ENCODE data around the gene GTF2B.
"Not testable (repeated sequence)": the region's sequence is repeated elsewhere in the genome, so short reads cannot be mapped to it uniquely, and the experiment has no call there.

Gene GTF2B

DNA sequence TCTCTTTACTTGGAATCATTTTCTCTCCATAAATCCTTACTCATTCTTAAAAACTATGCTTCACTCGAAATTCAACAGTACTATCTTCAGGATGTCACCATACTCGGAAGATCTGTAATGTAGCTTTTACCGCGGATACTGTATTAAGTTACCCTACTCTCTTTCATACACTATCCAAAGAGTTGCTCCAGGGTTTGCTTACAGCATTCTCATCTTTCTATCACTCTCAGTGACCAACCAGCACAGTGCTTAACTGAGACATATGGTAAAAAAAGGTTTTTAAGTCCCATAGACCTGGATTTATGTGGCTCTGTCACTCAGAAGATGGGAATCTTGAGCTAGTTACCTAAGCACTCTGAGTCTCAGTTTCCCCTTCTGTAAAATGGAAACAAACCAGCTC lies 15.8 kb downstream of the GTF2B start:
- Histone ChIP-seq H3K9ac (ENCODE audit: low read depth, low read length) (no peak overlapping the region), H3K4me1 (ENCODE audit: insufficient read depth, low read length) (no peaks in the 10 kb centered on the region), H3K36me3 (ENCODE audit: insufficient read depth, low read length) (no peaks in the 10 kb centered on the region), H3K9me3 (ENCODE audit: control insufficient read depth, insufficient read depth, low read length) (no peaks in the 10 kb centered on the region)

DNA sequence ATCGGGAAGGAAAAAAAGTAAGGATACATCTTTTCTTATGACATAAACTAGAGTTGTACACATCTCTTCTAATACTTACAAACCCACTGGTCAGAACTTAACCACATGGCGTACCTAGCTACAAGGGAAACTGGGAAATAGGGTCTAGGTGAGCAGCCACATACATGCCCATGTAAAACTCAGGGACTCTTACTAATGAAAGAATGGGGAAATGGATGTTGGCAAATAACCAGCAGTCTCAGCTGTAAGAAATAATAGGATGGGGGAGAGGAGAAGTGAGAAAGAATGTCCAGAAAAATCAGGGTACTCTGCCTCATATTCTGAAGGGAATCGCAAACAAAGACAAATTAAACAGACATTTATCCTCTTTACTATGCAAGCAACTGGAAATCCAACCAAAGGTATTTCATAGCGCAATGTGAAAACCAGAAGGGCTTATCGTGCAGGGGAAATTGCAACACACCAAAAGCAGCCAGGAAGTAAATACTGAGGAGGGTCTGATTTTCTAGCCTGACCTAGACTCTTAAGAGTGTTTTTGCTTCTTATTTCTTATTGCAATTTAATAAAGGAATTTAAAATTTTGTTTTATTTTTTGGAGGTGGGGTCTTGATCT lies 17.5 kb downstream of the GTF2B start:
- Histone ChIP-seq H3K9me3 (ENCODE audit: control insufficient read depth, insufficient read depth, low read length) (no peaks in the 10 kb centered on the region), H3K9ac (ENCODE audit: low read depth, low read length) (no peak overlapping the region), H3K4me1 (ENCODE audit: insufficient read depth, low read length) (no peaks in the 10 kb centered on the region), H3K36me3 (ENCODE audit: insufficient read depth, low read length) (no peaks in the 10 kb centered on the region)

DNA sequence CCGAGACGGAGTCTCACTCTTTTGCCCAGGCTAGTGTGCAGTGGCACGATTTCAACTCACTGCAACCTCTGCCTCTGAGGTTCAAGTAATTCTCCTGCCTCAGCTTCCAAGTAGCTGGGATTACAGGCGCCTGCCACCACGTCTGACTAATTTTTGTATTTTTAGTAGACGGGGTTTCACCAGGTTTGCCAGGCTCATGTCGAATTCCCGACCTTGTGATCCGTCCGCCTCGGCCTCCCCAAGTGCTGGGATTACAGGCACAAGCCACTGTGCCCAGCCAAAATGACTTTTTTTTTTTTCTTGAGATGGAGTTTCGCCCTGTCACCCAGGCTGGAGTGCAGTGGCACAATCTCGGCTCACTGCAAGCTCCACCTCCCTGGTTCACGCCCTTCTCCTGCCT lies 21.7 kb downstream of the GTF2B start:
- H3K4me1 ChIP-seq (ENCODE audit: insufficient read depth, low read length); H3K9ac ChIP-seq (ENCODE audit: low read depth, low read length); H3K36me3 ChIP-seq (ENCODE audit: insufficient read depth, low read length); H3K9me3 ChIP-seq (ENCODE audit: control insufficient read depth, insufficient read depth, low read length): not testable (repeated sequence)

DNA sequence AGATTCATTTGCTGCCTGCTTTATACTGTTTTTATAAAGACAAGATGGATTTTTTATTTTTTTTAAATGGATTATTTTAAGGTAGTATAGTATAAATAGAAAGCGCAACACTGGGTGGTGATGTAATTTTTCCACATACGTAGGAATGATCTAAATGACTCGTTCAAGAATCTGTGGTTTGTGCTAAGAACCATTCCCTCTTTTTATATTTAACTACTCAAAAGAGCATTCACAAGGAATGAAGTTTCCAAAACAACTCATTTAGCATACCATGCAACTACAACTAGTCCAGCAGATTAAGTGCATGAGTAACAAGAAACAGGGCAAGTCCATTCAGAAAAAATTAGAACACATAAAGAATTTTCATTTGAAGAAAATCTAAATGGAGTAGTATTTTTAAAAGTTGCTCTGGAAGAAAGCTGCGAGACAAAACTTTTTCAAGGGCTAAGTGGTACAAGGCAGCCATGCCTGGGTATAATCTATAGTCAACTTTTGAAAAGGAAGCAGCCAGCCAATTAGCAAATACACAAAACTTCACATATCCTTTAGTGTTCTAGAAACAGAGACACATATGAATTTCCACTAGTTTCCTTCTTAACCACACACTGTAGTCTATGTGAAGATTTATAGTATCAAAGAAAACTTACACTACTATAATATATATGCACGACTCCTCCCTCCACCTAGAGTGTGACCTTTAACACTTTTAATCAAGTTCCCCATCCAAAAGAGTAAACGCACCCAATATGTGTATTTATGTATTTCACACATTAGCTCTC lies 23.4 kb downstream of the GTF2B start:
- Histone ChIP-seq H3K36me3 (ENCODE audit: insufficient read depth, low read length) (no peaks in the 10 kb centered on the region), H3K9me3 (ENCODE audit: control insufficient read depth, insufficient read depth, low read length) (no peaks in the 10 kb centered on the region), H3K4me1 (ENCODE audit: insufficient read depth, low read length) (no peaks in the 10 kb centered on the region), H3K9ac (ENCODE audit: low read depth, low read length) (no peak overlapping the region)

DNA sequence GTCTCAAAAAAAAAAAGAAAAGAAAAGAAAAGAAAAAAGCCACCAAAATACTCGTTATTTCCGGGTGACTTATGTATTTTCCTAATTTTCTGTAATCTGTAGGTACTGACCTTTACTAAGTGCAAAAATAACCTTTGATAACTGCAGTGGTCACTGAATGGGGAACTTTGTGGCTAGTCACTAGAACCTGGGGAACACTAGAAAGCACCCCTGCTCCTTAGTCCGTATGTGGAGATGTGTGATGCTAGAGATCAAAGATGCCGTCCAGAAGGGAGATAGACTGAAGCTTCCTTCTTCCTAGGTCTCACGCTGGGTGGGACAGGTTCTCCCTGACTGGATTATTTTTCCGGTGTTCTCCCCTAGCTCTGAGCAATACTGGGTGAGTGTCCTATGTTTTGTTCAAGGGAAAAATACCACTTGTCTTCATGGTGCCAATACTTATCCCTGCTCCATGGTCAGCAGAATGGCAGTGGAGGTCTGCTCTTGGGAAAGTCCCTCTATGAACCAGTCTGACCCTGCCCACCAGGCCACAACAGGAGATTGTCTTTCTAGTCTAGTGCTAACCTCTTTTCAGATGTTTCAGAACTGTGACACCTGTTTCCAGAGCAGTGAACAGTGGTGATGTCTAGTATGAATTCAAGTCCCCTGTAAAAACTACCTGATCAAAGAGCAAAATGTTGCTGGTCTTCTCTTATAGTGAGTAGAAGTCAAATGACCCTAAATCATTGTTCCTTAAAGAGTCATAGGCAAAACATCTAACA lies 39.9 kb downstream of the GTF2B start:
- Histone ChIP-seq H3K9me3 (ENCODE audit: control insufficient read depth, insufficient read depth, low read length) (no peaks in the 10 kb centered on the region), H3K9ac (ENCODE audit: low read depth, low read length) (no peak overlapping the region), H3K36me3 (ENCODE audit: insufficient read depth, low read length) (no peaks in the 10 kb centered on the region; the same call in 1 of the 2 replicates), H3K4me1 (ENCODE audit: insufficient read depth, low read length) (no peaks in the 10 kb centered on the region; the same call in 1 of the 2 replicates)

DNA sequence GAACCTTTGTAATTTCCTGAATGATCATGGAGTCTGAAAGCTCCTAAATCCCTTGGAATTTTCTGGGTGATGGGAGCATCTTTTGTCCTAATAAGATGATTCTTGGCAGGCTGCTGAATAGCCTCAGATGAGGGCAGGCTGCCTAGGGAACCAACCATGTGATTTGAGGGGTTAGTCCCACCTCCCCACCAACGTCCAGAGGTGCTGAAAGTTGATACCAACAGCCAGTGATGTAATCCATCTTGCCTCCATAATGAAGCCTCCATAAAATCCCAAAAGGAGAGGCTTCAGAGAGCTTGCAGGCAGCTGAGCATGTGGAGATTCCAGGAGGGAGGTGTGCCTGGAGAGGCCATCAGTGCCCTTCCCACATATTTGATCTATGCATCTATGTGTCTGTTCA lies 43.7 kb downstream of the GTF2B start:
- H3K4me1 ChIP-seq (ENCODE audit: insufficient read depth, low read length): no peaks in the 10 kb centered on the region; the same call in 1 of the 2 replicates
- H3K9ac ChIP-seq (ENCODE audit: low read depth, low read length): no peak overlapping the region
- no peaks in the 10 kb centered on the region for H3K9me3 ChIP-seq (ENCODE audit: control insufficient read depth, insufficient read depth, low read length)
- H3K36me3 ChIP-seq (ENCODE audit: insufficient read depth, low read length): no peaks in the 10 kb centered on the region

DNA sequence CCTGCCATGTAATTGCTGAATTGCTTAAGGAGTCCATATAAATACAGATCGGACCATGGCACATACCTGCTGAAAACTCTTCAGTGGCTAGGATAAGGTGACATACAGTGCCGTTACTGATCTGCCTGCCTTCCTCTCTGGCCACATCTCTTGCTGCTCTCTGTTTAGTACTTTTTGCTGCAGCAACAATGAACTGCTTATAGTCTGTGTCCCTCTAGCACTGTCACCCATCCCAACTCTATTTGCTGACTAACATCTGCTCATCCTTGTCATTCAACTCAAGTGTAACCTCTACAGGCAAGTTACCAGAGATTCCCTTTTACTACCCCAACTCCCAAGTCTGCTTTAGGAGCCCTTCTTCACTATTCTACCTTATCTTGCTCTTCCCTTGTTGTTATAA lies 65.6 kb downstream of the GTF2B start:
- H3K9ac ChIP-seq (ENCODE audit: low read depth, low read length): no peak overlapping the region
- H3K9me3 ChIP-seq (ENCODE audit: control insufficient read depth, insufficient read depth, low read length): no peaks in the 10 kb centered on the region
- peaks cover 8% of the 10 kb centered on the region; the same call in 1 of the 2 replicates for H3K4me1 ChIP-seq (ENCODE audit: insufficient read depth, low read length)
- peaks cover 4% of the 10 kb centered on the region for H3K36me3 ChIP-seq (ENCODE audit: insufficient read depth, low read length)

DNA sequence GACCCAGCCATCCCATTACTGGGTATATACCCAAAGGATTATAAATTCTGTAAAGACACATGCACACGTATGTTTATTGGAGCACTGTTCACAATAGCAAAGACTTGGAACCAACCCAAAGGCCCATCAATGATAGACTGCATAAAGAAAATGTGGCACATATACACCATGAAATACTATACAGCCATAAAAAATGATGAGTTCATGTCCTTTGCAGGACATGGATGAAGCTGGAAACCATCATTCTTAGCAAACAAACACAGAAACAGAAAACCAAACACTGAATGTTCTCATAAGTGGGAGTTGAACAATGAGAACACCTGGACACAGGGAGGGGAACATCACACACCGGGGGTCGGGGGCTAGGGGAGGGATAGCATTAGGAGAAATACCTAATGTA lies 71.7 kb downstream of the GTF2B start:
- H3K9ac ChIP-seq (ENCODE audit: low read depth, low read length); H3K4me1 ChIP-seq (ENCODE audit: insufficient read depth, low read length); H3K9me3 ChIP-seq (ENCODE audit: control insufficient read depth, insufficient read depth, low read length); H3K36me3 ChIP-seq (ENCODE audit: insufficient read depth, low read length): not testable (repeated sequence)

DNA sequence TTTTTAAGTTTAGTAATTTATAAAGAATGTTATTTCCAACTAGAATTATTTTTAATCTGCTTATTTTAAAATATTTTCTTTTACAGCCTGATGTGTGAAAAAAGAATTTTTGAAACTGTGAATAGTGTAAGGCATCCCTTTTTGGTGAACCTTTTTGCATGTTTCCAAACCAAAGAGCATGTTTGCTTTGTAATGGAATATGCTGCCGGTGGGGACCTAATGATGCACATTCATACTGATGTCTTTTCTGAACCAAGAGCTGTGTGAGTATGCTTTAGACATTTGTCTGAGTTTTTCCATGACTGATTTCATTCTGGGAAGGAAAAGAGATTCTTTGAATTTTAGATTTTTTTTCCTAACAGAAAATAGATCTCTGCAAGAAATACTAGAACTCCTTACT lies 77.9 kb downstream of the GTF2B start:
- Histone ChIP-seq H3K4me1 (ENCODE audit: insufficient read depth, low read length) (no peaks in the 10 kb centered on the region), H3K9ac (ENCODE audit: low read depth, low read length) (no peak overlapping the region), H3K36me3 (ENCODE audit: insufficient read depth, low read length) (no peaks in the 10 kb centered on the region), H3K9me3 (ENCODE audit: control insufficient read depth, insufficient read depth, low read length) (no peaks in the 10 kb centered on the region)

DNA sequence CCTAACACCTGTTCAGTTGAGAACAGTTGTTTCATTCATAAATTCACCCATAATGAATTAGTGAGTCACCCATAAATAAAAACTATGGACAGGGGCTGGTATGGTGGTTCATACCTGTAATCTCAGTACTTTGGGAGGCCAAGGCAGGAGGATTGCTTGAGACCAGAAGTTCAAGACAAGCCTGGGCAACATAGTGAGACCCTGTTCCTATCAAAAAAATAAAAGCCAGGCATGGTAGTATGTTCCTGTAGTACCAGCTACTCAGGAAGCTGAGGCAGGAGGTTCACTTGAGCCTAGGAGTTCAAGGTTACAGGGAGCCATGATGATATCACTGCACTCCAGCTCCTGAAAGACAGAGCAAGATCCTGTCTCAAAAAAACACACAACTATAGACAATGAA lies 79.0 kb downstream of the GTF2B start:
- Histone ChIP-seq H3K9me3 (ENCODE audit: control insufficient read depth, insufficient read depth, low read length) (no peaks in the 10 kb centered on the region), H3K4me1 (ENCODE audit: insufficient read depth, low read length) (no peaks in the 10 kb centered on the region), H3K9ac (ENCODE audit: low read depth, low read length) (no peak overlapping the region), H3K36me3 (ENCODE audit: insufficient read depth, low read length) (no peaks in the 10 kb centered on the region)

DNA sequence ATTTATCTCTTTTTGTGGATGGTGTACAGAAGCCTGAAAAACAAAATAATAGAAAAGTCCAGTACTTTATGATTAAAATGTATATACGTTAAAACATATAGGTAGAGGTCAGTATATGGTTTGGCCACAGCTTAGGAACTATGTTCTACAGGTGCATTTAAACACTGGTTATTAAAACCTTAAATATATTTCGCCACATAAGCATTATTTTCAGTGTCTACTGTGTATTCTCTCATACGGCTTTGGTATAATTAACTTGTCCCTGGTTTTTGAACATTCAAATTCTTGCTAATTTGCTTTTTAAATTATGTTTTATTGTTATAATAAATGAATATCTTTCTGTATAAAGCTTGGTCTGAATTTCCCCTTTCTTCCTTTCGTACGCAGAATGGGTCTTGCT lies 87.9 kb downstream of the GTF2B start:
- H3K36me3 ChIP-seq (ENCODE audit: insufficient read depth, low read length): peaks cover 24% of the 10 kb centered on the region
- H3K9me3 ChIP-seq (ENCODE audit: control insufficient read depth, insufficient read depth, low read length): peaks cover 10% of the 10 kb centered on the region
- H3K9ac ChIP-seq (ENCODE audit: low read depth, low read length): no peak overlapping the region
- H3K4me1 ChIP-seq (ENCODE audit: insufficient read depth, low read length): no peaks in the 10 kb centered on the region

DNA sequence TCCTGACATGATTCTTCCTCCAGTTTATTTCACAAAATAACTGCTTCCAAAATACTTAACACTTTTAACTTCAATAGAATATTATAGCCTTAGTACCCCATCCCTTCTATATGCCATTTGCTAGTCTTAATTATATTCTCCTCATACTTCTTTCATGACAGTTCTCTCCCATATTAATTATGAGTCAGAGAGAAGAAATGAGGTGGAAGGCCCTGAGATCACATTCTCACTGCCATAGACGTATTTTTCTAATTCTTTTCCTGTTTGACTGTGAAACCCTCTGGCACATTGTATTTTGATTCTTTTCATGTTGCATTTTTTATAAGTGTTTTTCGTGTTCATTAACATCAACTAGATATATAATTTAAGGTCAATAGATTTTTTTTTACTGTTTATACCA lies 88.4 kb downstream of the GTF2B start:
- H3K36me3 ChIP-seq (ENCODE audit: insufficient read depth, low read length): peaks cover 24% of the 10 kb centered on the region
- no peak overlapping the region for H3K9ac ChIP-seq (ENCODE audit: low read depth, low read length)
- no peaks in the 10 kb centered on the region for H3K4me1 ChIP-seq (ENCODE audit: insufficient read depth, low read length)
- peaks cover 10% of the 10 kb centered on the region for H3K9me3 ChIP-seq (ENCODE audit: control insufficient read depth, insufficient read depth, low read length)
